ENCODE results near the gene ANKH.
"Not testable (repeated sequence)": the region's sequence is repeated elsewhere in the genome, so short reads cannot be mapped to it uniquely, and the experiment has no call there.

- not testable (repeated sequence) for TF ChIP-seq FOXP1 (CRISPR knock-in tag; IDR thresholded peaks at IDR 0.05; ENCODE audit: borderline replicate concordance); CTCF (IDR thresholded peaks at IDR 0.05); ESRRA (CRISPR knock-in tag; IDR thresholded peaks at IDR 0.05; ENCODE audit: borderline replicate concordance); ZNF512 (CRISPR knock-in tag; IDR thresholded peaks at IDR 0.05; ENCODE audit: borderline replicate concordance); TCF7 (CRISPR knock-in tag; IDR thresholded peaks at IDR 0.05; ENCODE audit: low read depth); SMAD3 (CRISPR knock-in tag; IDR thresholded peaks at IDR 0.05; ENCODE audit: borderline replicate concordance)
Measured at GRCh38 chr5:14848942-14849341, 22.6 kb downstream of the ANKH start.
